Left hindlimb (tissue), 1 donor: ENCODE data around the gene MST1.
"Not testable (repeated sequence)": the region's sequence is repeated elsewhere in the genome, so short reads cannot be mapped to it uniquely, and the experiment has no call there.

Source experiments
- DNase-seq: peaks from one replicate; pipeline ENCODE4 v3.0.0-alpha.2; 2018

MST1 gene

GRCh38 chr3:49700453-49701128 is 11.3 kb upstream of the MST1 start:
- no peak for DNase-seq

GRCh38 chr3:49700014-49700413 is 10.7 kb upstream of the MST1 start:
- no peak for DNase-seq

- no peak for DNase-seq
Measured at GRCh38 chr3:49699281-49699979, 10.2 kb upstream of the MST1 start.

- not testable (repeated sequence) for DNase-seq
Measured at GRCh38 chr3:49695350-49696015, 6.2 kb upstream of the MST1 start.

GRCh38 chr3:49694409-49695070 is 5.3 kb upstream of the MST1 start:
- not testable (repeated sequence) for DNase-seq

- not testable (repeated sequence) for DNase-seq
Measured at GRCh38 chr3:49691481-49691880, 2.2 kb upstream of the MST1 start.

- DNase-seq, result not testable (repeated sequence)
Measured at GRCh38 chr3:49690856-49691255, 1.6 kb upstream of the MST1 start.

- DNase-seq, result not testable (repeated sequence)
Measured at GRCh38 chr3:49689908-49690624, 792 bp upstream of the MST1 start.

- not testable (repeated sequence) for DNase-seq
Measured at GRCh38 chr3:49688338-49689045, 782 bp downstream of the MST1 start.

GRCh38 chr3:49687424-49687795 is 1.9 kb downstream of the MST1 start:
- not testable (repeated sequence) for DNase-seq

GRCh38 chr3:49686769-49687423 is 2.4 kb downstream of the MST1 start:
- not testable (repeated sequence) for DNase-seq

- not testable (repeated sequence) for DNase-seq
Measured at GRCh38 chr3:49686346-49686745, 2.9 kb downstream of the MST1 start.

GRCh38 chr3:49685846-49686245 is 3.4 kb downstream of the MST1 start:
- not testable (repeated sequence) for DNase-seq

- DNase-seq, result not testable (repeated sequence)
Measured at GRCh38 chr3:49685103-49685502, 4.2 kb downstream of the MST1 start.

GRCh38 chr3:49684453-49684852 is 4.8 kb downstream of the MST1 start:
- DNase-seq, result not testable (repeated sequence)

- no peak for DNase-seq
Measured at GRCh38 chr3:49683162-49683561, 6.1 kb downstream of the MST1 start.

- DNase-seq, result no peak
Measured at GRCh38 chr3:49681543-49681942, 7.7 kb downstream of the MST1 start.

GRCh38 chr3:49681232-49681522 is 8.1 kb downstream of the MST1 start:
- no peak for DNase-seq

GRCh38 chr3:49680493-49681231 is 8.6 kb downstream of the MST1 start:
- DNase-seq, result no peak

GRCh38 chr3:49675912-49676311 is 13.4 kb downstream of the MST1 start:
- no peak for DNase-seq

- DNase-seq, result no peak
Measured at GRCh38 chr3:49674497-49674983, 14.7 kb downstream of the MST1 start.
